ENCODE data around the gene THADA.

The THADA gene

GRCh38 chr2:43216629-43217028 is 379.2 kb downstream of the THADA start:
- no peak for DNase-seq

GRCh38 chr2:43215673-43216255 is 380.1 kb downstream of the THADA start:
- no peak for DNase-seq

- no peak for DNase-seq
These were observed 381.6 kb downstream of the THADA start for GRCh38 chr2:43214253-43214652.

- no peak for DNase-seq
These were observed 382.9 kb downstream of the THADA start for GRCh38 chr2:43212931-43213330.

- no peak for DNase-seq
These were observed 383.5 kb downstream of the THADA start for GRCh38 chr2:43212216-43212835.

- DNase-seq: peak; percentile 47
These were observed 385.2 kb downstream of the THADA start for GRCh38 chr2:43210467-43211303.

GRCh38 chr2:43210125-43210466 is 385.7 kb downstream of the THADA start:
- DNase-seq: no peak

GRCh38 chr2:43209204-43209717 is 386.6 kb downstream of the THADA start:
- no peak for DNase-seq

GRCh38 chr2:43207553-43208300 is 388.1 kb downstream of the THADA start:
- no peak for DNase-seq

GRCh38 chr2:43206602-43207001 is 389.2 kb downstream of the THADA start:
- no peak for DNase-seq

GRCh38 chr2:43203373-43203772 is 392.5 kb downstream of the THADA start:
- no peak for DNase-seq

GRCh38 chr2:43202289-43202688 is 393.5 kb downstream of the THADA start:
- no peak for DNase-seq

GRCh38 chr2:43201497-43201896 is 394.3 kb downstream of the THADA start:
- no peak for DNase-seq

- DNase-seq: no peak
These were observed 394.8 kb downstream of the THADA start for GRCh38 chr2:43201016-43201415.

GRCh38 chr2:43199492-43200488 is 396.0 kb downstream of the THADA start:
- no peak for DNase-seq

GRCh38 chr2:43198263-43198662 is 397.6 kb downstream of the THADA start:
- no peak for DNase-seq

GRCh38 chr2:43197588-43197896 is 398.3 kb downstream of the THADA start:
- no peak for DNase-seq

- no peak for DNase-seq
These were observed 398.9 kb downstream of the THADA start for GRCh38 chr2:43196768-43197587.

- DNase-seq: no peak
These were observed 401.5 kb downstream of the THADA start for GRCh38 chr2:43194121-43194869.

- no peak for DNase-seq
These were observed 402.2 kb downstream of the THADA start for GRCh38 chr2:43193652-43194120.

Data from stimulated activated CD8-positive, alpha-beta memory T cell treated with anti-CD3 and anti-CD28 coated beads, Interleukin-4, amount 100 ng/mL, for 48 hours (primary cell).